ENCODE data around the gene ZBTB22. TPM values are rescaled to one million over a fixed set of nuclear protein-coding genes. Genes with fewer than 3 reads are reported as not detected.

The ZBTB22 gene
- total and polyA plus RNA-seq, 2 donors (not counting 1 experiment from before 2014, with no cell fraction given), result 25.9 to 39.7 TPM

DNA sequence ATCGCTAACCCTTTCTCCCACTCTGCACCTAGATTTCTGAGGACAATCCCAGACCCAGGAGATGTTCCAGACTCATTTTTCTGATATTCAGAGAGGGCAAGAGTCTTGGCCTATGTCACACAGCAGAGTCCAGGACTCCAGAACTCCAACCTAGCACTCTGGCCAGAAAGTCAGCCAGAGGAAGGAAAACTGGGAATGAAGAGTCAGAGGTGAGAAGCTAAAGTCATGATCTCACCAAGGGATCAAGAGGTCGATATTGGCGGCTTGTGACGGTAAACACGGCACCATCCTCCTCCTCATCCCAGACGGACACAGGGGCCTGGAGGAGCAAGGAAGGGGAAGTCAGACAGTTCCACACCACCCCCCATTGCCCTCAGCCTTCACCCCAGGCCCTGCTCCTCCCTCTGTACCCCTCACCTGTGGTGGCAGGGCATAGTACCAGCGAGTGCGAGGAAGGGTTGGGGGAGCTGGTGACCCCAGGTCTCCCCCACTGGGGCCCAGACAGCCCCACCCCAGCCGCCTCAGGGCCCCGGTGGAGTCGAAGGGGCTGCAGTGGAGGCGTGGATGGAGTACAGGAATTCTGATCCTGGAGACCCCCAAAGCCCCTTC, 20.6 kb downstream of the ZBTB22 start:
- TF ChIP-seq, protein P1, sequence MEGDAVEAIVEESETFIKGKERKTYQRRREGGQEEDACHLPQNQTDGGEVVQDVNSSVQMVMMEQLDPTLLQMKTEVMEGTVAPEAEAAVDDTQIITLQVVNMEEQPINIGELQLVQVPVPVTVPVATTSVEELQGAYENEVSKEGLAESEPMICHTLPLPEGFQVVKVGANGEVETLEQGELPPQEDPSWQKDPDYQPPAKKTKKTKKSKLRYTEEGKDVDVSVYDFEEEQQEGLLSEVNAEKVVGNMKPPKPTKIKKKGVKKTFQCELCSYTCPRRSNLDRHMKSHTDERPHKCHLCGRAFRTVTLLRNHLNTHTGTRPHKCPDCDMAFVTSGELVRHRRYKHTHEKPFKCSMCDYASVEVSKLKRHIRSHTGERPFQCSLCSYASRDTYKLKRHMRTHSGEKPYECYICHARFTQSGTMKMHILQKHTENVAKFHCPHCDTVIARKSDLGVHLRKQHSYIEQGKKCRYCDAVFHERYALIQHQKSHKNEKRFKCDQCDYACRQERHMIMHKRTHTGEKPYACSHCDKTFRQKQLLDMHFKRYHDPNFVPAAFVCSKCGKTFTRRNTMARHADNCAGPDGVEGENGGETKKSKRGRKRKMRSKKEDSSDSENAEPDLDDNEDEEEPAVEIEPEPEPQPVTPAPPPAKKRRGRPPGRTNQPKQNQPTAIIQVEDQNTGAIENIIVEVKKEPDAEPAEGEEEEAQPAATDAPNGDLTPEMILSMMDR (IDR thresholded peaks at IDR 0.05), result no peak
- no peak for TF ChIP-seq EZH2 (IDR thresholded peaks at IDR 0.05; ENCODE audit: borderline replicate concordance, insufficient read depth, low read depth, low read length, poor library complexity, severe bottlenecking)
- H3K27ac Mint-ChIP-seq, result peak overlapping the region; percentile 88
- intact Hi-C loops (cut with micrococcal nuclease), result no loop called here
- Histone ChIP-seq H3K27me3 (replicated peaks in 1 of 4; ENCODE audit: control extremely low read depth in 1 of 4, control insufficient read depth in 3 of 4, insufficient read depth in 4 of 4, low read length in 3 of 4) (no peaks in the 10 kb centered on the region), H3K4me3 (ENCODE audit: control extremely low read depth in 1 of 5, extremely low read depth in 1 of 5, insufficient read depth in 1 of 5, low read depth in 2 of 5, low read length in 4 of 5) (peak overlapping the region in 3 of 5 experiments; percentile 79 to 96 (median 94)), H2AFZ (ENCODE audit: insufficient read depth, low read depth, low read length, poor library complexity, severe bottlenecking) (no peak overlapping the region), H3K4me2 (replicated peaks; ENCODE audit: low read depth, low read length, poor library complexity, severe bottlenecking) (peak overlapping the region; percentile 93), H3K36me3 (replicated peaks in 1 of 2; ENCODE audit: control extremely low read depth in 1 of 2, control insufficient read depth in 1 of 2, extremely low read depth in 1 of 2, insufficient read depth in 2 of 2, low read length in 1 of 2) (peaks cover 0 to 57% of the 10 kb centered on the region in 2 experiments), H3K9ac (ENCODE audit: low read length) (peak overlapping the region; percentile 84), H3K27ac (ENCODE audit: low read length in 2 of 2) (peak overlapping the region; percentile 60 to 91), H3K9me3 (ENCODE audit: control extremely low read depth in 1 of 3, control insufficient read depth in 2 of 3, insufficient read depth in 1 of 3, low read length in 2 of 3) (no peaks in the 10 kb centered on the region), H4K20me1 (ENCODE audit: control insufficient read depth, insufficient read depth, low read length, poor library complexity, severe bottlenecking) (peaks cover 20% of the 10 kb centered on the region), H3K79me2 (ENCODE audit: control insufficient read depth, insufficient read depth, low read length) (peaks cover 13% of the 10 kb centered on the region), H3K4me1 (ENCODE audit: control insufficient read depth in 2 of 2, insufficient read depth in 2 of 2, low read length in 2 of 2) (peaks cover 12 to 21% of the 10 kb centered on the region in 2 donors)
- no peaks in the 10 kb centered on the region for H3K9me3 Mint-ChIP-seq (ENCODE audit: insufficient read depth)
- peaks cover 33% of the 10 kb centered on the region for H3K4me1 Mint-ChIP-seq
- 86% methylated on average over 5 of the region's 12 CpGs for WGBS (ENCODE audit: insufficient coverage)
- peak overlapping the region; percentile 99 for H3K4me3 Mint-ChIP-seq
- no peaks in the 10 kb centered on the region for H3K27me3 Mint-ChIP-seq
- ATAC-seq (ENCODE audit: low read depth) (no peak), DNase-seq (no peak)
- CTCF ChIA-PET, result interaction anchor here (1.0 to 3.6 kb wide), 4 partner anchors 16 to 47 kb away, joined by 3 to 32 read pairs (median 4); partner anchors contain the start of genes B3GALT4, RPS18 and VPS52
- POLR2A ChIA-PET, result interaction anchor here (1.6 to 3.3 kb wide), 5 partner anchors 8 to 25 kb away, joined by 4 to 21 read pairs (median 12); partner anchors contain the start of genes B3GALT4, RPS18, TAPBP and VPS52
